MV-4-11 (cell line): ENCODE data around the gene POM121L2.
"Not testable (repeated sequence)": the region's sequence is repeated elsewhere in the genome, so short reads cannot be mapped to it uniquely, and the experiment has no call there.

Experiments
- DNase-seq: peaks from one replicate; lab custom pipeline; 2025; lab: John Stamatoyannopoulos, UW

Gene POM121L2

DNA sequence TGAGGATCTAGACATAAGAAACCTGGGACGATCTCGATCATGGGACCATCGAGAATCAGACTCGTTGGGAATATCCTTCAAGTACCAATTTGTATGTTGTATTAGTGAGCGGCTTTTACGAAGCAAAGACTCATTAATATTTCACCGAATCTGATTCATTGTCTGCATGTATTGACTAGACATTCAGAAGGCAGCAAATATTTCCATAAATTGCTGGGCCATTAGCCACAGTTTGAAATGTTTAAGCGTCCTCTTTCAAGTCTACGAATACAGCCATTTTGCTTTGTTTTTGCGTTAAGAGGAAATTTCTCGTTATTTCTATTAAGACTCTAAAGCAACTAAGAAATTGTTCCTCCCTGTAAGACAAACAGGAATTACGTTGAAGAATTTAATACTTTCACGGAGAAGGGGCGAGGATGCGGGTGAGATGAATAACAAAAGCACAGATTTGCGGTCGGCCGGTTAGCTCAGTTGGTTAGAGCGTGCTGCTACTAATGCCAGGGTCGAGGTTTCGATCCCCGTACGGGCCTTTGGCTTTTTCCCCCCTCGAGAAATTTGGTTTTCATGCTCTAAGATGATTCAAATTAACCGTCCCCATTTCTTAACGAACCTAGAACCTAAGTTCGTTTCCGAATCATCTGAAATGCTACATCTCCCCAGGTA is 18.5 kb downstream of the POM121L2 start:
- no peak for DNase-seq

DNA sequence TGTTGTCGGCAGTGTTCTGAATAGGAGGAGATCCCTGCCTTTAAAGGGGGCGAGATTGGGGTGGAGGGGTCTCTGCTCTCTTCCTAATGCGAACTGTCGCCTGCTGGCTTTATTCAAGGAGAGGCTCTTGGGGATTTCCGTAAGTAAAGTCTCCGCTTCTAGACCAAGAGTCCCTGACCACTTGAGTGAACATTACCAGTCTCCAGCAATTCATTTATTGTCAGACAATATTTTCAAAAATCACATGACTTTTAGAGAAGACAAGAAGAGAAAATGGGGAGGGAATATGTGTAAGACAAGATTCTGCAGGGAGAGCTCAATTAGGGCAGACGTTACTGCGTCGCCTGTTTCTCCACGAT is 21.2 kb downstream of the POM121L2 start:
- no peak for DNase-seq

DNA sequence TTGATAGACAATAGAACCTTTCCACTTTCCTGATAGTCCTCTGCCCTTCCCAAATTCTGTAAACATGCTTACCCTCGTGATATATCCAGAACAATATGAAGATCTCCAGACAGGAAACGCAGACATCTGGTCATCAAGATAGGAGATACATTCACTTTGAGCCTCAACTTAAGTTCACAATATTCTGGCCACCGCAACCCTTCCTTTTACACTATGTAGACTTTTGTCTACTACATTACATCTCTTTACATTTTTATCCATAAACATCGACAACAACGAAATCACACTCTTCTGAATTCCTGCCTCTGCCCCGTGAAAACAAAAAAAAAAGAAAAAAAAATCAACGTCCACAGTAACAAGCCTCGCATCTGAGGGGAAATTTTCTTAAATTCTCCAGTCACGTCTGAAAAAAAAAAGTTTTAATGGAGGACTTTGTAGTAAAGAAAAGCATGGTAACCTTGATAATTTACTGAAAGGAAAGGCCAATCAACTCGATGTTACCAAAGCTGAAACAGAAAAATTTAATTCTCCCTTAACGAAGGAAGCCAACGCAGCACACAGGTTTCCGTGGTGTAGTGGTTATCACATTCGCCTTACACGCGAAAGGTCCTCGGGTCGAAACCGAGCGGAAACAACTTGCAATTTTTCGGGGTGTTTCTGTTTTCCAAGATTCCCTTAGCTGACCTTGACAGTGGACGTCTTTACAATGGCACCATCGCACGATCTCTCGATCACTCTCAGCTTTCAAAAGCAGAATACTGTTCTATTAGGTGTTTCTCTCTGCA is 21.8 kb downstream of the POM121L2 start:
- DNase-seq = no peak

DNA sequence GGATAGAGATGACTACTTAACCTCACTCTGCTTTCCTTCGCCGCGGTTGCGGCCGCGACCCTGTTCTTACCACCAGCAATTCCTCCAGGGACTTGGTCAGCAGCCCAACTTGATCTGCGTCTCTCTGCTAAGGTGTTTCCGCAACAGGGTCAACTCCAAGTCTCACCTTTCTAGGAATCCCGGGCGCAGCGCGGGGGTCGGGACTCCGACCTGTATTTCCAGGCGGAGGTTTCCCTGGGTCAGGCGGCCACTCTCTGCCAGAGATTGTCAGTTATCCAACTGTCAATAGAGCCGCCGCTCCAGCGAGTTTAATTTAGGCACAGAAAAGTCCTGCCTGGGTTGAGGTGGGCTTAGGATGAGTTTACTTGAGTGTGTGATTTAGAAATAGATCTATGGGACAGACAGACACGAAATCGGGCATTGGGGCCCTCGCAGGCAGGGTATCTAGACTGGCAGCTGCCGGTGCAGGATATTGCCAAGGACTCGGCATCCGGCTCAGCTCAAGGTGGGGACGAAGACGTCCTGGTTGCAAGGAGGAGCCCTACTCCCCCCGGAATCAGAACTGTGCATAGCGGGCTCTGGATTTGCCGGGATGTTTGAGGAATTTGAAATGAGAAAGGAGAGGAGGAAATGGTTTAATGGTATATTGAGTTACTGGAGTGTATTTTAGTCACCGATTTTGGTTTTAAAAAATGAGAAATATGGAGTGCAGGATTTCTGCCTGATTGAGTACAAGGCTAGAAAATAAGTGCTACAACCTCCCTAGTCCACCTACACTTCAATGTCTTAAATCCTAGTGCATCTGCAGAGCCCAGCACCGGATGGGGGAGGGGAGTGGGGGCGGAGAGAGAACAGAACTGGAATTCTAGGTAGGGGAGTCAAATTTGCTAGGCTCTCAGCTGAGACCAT is 23.7 kb downstream of the POM121L2 start:
- DNase-seq = no peak

DNA sequence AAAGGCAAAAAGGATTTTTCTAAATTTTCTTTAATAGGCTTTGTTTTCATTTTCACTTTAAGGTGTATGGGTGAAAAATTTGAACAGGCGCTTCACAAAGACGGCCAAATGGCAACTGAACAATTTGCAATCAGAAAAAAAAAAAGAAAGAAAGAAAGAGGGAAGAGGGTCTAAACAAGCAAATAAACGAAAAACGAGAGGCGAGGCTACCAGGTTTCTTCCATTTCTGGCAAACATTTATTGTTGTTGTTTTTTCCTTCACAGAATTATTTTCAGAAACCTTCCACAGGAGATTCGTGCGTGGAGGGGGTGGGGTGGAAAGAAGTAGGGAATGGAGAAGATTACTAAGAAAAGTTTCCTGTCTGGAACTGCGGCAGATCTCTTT is 24.3 kb downstream of the POM121L2 start:
- DNase-seq = no peak

DNA sequence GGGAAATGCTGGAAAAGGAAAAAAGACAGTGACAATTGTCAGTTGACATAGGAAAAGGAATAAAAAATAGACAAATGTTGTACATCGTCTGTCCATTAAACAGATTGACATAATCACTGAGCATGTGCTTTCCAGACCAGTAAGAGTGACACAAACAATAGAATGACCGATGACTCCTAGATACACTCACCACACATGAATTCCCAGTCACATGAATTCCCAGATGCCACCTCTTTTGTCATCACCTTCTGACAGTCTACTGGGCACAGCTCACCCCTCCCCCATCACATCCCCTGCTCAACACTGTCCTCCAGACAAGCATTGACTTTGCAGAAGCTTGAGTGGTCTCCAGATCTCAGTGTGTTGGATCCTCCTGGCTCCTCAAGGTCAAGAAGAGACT is 25.9 kb downstream of the POM121L2 start:
- no peak for DNase-seq

DNA sequence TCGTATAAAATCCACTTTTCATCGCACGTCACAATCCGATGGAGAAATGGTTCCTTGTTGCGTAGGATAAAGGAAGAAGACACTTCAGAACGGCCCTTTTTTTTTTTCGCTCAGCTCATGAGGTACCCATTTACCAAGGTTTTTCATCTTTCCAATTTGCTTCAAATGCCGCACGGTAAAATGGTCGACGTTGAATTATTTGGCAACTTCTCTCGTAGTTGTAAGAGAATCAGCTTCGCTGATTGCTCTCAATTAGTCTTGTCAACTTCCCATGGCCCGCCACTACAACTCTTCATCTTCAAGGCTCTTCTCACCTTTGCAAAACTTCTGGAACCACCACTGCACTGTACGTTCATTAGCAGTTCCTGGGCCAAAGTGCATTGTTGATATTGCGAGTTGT is 28.8 kb downstream of the POM121L2 start:
- no peak for DNase-seq

DNA sequence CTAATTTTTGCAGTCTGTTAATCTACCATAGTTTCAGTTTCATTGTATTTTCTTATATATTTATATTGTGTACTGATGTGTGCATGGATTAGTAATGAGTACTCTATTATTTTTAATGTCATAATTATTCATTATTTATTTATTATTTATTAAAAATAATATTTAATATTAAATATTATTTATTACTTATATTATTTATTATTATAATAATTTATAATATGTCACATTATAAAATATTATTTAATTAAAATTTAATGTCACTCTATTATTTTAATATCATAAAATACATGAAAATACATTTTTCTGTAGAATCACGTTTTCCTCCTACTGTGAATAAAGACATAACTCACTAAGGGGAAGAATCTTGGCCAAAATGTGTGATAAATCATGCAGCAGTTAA is 30.5 kb downstream of the POM121L2 start:
- DNase-seq = no peak

DNA sequence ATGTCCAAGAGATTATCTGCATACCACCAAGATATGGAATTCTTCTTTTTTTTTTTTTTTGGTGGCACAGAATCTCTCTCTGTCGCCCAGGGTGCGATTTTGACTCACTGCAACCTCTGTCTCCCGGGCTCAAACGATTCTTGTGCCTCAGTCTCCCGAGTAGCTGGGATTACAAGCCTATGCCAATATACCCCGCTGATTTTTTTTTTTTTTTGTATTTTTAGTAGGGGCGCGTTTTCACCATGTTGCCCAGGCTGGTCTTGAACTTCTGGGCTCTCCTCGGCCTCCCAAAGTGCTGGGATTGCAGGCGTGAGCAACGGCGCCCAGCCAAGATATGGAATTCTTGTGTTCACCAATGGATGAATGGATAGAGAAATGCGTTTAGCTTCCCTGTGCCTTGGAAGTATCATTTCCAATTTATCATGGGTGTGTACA is 31.0 kb downstream of the POM121L2 start:
- DNase-seq = no peak

DNA sequence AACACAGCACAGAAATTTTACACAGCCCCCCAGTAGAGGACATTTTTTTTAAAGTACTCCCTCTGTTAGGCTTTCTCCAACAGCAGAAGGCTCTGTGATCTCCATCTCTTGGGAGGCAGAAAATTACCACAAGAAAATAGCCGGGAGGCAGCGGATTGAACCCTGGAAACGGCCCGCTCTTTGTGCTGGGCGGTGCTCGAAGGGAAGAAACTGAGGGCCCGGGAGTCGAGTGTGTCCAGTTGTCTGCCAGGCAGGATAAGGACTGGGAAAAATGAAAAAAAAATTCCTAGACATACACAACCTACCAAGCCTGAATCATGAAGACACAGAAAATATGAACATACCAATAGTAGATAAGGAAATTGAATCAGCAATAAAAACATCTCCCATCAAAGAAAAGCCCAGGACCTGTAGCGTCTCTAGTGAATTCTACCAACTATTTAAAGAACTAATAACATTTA is 31.5 kb downstream of the POM121L2 start:
- no peak for DNase-seq

DNA sequence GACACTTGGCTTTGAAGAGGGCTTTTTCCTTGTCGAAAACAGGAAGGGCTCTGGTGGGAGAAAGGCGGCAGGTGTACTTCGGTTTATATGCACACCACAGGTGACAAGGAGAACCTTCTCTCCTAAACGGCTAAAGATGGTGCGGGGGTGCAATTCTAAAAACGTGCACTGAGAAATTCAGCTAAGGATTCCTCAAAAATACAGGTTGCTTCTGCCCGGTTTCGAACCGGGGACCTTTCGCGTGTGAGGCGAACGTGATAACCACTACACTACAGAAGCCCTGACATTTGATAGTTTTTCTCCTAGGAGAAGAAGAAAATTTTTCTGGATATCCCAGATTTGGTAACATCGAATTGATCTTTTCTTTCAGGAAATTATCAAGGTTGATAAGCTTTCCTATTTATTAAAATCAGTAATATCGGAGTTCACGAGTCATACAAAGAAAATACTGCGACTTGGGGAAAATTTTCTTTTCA is 32.0 kb downstream of the POM121L2 start:
- DNase-seq = peak; percentile 42

DNA sequence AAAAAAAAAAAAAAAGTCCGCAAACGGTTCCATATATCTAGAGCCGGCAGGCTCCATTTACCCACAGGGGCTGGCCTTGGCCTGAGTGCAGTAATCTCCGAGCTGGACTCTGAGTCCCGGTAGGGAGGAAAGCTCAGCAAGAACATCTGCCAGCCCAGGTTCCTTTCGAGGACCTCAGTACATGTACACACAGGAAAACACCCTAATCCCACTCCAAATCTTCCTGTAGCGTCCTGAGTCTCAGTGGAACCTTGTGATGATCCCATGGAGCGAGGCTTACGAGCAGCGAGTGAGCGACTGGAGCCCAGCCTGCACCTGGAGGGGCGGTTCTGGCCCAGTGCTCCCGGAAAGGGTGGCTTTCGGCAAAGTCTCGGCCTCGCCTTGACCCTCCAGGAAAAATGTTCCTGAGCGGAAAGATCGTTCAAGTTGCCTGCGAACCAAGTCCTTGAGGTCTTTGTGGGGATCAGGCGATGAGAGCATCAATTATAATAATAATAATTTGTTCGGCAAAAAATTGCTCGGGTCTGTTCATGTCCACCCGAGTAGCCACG is 32.5 kb downstream of the POM121L2 start:
- no peak for DNase-seq

DNA sequence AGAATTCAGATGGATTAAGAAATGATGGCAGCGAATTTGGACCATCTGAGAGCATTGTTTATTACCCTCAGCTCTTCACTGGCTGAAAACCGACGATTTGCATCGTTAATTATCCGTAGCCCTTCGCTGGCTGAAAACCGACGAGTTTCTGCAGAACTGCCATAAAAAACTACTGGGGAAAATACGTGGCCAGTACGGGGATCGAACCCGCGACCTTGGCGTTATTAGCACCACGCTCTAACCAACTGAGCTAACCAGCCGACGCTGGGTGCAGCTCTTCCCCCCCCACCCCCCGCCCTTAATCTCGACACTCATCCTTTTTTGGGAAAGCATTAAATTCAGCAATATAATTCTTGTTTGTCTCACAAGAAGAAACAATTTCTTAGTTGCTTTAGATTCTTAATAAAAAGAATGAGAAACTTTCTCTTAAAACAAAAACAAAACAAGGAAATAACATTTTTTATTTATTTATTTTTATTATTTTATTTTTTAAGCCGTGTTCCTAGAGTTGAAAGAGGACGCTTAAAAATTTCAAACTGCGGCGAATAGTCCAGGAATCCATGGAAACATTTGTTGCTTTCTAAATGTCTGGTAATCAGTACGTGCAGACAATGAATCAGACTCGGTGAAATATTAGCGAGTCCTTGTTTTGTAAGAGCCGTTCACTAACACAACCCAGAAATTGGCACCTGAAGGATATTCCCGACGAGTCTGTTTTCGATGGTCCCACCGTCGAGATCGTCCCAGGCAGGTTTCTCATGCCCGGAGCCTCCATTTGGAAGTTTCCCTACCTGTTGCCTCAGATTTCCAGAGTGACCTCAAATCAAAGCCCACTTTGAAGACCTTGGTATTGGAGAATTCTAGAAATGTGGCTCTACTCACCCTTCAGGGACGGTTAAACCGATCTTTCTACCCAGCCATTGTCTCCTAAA is 36.8 kb downstream of the POM121L2 start:
- no peak for DNase-seq

DNA sequence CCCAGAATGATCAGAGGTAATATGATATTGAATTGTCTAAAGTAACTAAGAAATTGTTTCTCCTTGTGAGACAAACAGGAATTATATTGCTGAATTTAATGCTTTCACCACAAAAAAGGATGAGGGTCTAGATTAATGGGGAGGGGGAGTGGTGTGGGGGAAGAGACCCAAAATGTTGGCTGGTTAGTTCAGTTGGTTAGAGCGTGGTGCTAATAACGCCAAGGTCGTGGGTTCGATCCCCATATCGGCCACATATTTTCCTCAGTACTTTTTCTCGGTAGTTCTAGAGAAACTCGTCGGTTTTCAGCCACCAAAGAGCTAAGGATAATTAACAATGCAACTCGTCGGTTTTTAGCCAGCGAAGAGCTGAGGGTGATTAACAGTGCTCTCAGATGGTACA is 38.3 kb downstream of the POM121L2 start:
- DNase-seq = no peak

DNA sequence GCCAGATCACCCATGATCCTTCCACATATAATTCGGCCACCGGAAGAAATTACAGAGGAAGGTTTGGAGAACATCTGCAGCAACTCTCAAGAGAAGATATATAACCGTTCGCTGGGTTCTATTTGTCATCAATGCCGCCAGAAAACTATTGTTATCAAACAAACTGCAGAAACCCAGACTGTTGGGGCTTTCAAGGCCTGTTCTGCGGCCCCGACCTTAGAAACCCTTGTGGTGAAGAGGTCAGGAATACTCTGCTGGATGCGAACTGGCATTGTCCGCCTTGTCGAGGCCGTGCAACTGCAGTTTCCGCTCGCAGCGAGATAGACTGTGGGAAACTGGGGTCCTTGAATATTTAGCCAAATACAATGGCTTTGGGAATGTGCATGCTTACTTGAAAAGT is 43.3 kb downstream of the POM121L2 start:
- no peak for DNase-seq

DNA sequence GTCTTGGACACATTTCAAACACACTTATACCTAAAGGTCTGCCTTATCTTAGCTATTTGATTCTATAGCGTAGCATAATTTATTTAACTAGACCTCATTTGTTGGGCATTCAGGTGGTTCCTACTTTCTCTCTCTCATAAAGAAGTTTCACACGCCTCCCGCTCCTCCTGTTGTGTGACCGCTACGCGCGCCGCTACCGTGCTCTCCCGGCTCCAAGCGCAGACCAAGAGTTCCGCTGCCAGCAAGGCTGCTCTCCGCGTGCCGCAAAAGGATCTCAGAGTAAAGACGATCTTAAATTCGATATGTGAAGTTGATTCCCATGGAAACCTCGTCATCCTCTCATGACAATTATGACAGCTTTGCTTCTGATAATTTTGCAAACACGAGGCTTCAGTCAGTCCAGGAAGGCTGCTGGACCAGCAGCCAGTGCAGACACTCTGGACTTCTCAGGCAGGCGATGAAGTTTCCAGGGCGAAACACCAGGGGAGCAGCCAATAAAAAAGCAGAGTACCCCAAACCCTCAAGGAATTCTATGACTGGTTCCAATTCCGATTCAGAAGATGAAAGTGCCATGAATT is 44.1 kb downstream of the POM121L2 start:
- no peak for DNase-seq

DNA sequence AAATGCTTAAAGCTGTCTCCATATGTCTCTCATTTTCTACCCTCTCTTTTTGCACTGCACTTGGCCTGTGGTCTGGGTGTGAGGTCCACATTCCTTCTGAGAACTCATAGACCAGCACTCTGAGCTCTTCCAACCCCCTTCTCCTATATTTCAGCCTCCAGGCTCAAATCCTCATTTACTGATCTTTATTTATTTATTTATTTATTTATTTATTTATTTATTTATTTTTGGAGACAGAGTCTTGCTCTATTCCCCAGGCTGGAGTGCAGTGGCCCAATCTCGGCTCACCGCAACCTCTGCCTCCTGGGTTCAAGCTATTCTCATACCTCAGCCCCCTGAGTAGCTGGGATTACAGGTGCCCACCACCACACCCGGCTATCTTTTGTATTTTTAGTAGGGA is 45.1 kb downstream of the POM121L2 start:
- not testable (repeated sequence) for DNase-seq

DNA sequence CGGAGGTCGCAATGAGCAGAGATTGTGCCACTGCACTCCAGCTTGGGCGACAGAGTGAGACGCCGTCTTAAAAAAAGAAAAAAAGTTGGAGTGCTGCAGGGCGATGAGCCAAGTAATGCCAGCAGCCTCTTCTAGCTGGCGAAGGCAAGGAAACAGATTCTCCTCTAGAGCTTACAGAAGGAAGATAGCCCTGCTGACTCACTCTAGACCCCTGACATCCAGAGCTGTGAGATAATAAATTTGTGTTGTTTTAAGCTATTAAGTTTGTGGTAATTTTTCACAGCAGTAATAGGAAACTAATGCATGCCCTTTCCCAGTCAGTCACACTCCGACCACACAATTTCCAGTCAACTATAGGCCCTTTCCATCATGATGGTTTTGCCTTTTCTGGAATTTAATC is 48.2 kb downstream of the POM121L2 start:
- DNase-seq = no peak

DNA sequence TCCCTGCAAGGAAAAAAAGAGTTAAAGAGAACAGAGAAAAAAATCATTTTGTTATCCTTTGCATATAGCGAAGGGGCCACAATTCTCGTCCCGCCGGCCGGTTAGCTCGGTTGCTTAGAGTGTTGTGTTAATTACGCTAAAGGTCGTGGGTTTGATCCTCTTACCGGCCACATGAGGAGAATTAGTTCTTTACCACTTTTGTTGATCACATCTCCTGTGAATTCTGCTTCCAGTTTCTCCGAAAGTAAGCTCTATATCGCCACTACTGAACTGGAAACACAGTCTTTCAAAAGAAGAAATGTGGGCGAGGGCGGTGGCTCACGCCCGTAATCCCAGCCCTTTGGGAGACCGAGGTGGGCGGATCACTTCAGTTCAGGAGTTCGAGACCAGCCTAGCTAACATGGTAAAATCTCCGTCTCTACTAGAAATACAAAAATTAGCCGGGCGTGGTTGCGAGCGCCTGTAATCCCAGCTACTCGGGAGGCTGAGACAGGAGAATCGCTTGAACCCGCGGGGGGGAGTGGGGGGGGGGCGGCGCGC is 51.2 kb downstream of the POM121L2 start:
- DNase-seq = no peak

DNA sequence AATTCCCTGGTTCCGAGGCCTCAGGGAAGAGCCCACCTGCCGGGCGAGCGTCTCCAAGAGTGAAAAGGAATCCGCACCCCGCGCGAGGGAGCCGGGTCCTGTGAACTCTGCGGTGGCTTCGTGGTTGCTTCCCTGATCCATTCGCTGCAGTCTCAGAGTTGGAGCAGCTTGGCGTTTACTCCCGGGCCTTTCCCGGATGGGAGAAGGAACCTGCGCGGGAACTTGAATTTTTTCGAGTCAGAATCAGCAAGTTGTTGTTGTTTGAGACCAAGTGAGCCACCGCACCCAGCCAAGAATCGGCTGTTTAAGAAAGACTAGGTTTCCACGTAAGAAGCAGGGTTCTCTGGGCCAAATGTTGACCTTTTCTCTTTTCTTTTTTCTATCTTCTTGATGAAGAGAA is 51.7 kb downstream of the POM121L2 start:
- no peak for DNase-seq
